CD4-positive, alpha-beta T cell treated with Interleukin-12 subunit alpha and Interleukin-12 subunit beta, for 1 hour (primary cell): ENCODE results near the gene PAX3.

Experiments
- DNase-seq: peaks from one replicate; pipeline ENCODE4 v3.0.0-alpha.2; 2020

The PAX3 gene

GRCh38 chr2:222264791-222265320 is 33.9 kb downstream of the PAX3 start:
- DNase-seq = no peak

- no peak for DNase-seq
These were observed 37.3 kb downstream of the PAX3 start for GRCh38 chr2:222261504-222261903.

- no peak for DNase-seq
These were observed 41.2 kb downstream of the PAX3 start for GRCh38 chr2:222257645-222258044.

- no peak for DNase-seq
These were observed 42.5 kb downstream of the PAX3 start for GRCh38 chr2:222256250-222256649.

GRCh38 chr2:222255090-222255489 is 43.7 kb downstream of the PAX3 start:
- no peak for DNase-seq

- no peak for DNase-seq
These were observed 48.5 kb downstream of the PAX3 start for GRCh38 chr2:222250313-222250712.

- no peak for DNase-seq
These were observed 49.4 kb downstream of the PAX3 start for GRCh38 chr2:222249444-222249843.

GRCh38 chr2:222248818-222249217 is 50.0 kb downstream of the PAX3 start:
- DNase-seq = no peak

GRCh38 chr2:222248256-222248655 is 50.5 kb downstream of the PAX3 start:
- no peak for DNase-seq

GRCh38 chr2:222242532-222242931 is 56.3 kb downstream of the PAX3 start:
- no peak for DNase-seq

GRCh38 chr2:222241128-222241870 is 57.5 kb downstream of the PAX3 start:
- DNase-seq = no peak

- DNase-seq = no peak
These were observed 58.1 kb downstream of the PAX3 start for GRCh38 chr2:222240676-222241049.

GRCh38 chr2:222239945-222240675 is 58.7 kb downstream of the PAX3 start:
- DNase-seq = no peak

- no peak for DNase-seq
These were observed 59.7 kb downstream of the PAX3 start for GRCh38 chr2:222239091-222239490.

GRCh38 chr2:222238072-222238471 is 60.7 kb downstream of the PAX3 start:
- no peak for DNase-seq

GRCh38 chr2:222232839-222233238 is 66.0 kb downstream of the PAX3 start:
- no peak for DNase-seq

- DNase-seq = no peak
These were observed 66.4 kb downstream of the PAX3 start for GRCh38 chr2:222232372-222232771.

GRCh38 chr2:222228054-222228453 is 70.7 kb downstream of the PAX3 start:
- DNase-seq = no peak

- no peak for DNase-seq
These were observed 80.0 kb downstream of the PAX3 start for GRCh38 chr2:222218786-222219185.

- DNase-seq = no peak
These were observed 81.1 kb downstream of the PAX3 start for GRCh38 chr2:222217712-222218111.

GRCh38 chr2:222214885-222215284 is 83.9 kb downstream of the PAX3 start:
- no peak for DNase-seq

- no peak for DNase-seq
These were observed 85.7 kb downstream of the PAX3 start for GRCh38 chr2:222213049-222213448.

GRCh38 chr2:222212571-222212970 is 86.2 kb downstream of the PAX3 start:
- no peak for DNase-seq

GRCh38 chr2:222208010-222208690 is 90.6 kb downstream of the PAX3 start:
- DNase-seq = no peak
